Skin of body (tissue), 2 donors: Measurements from ENCODE around the gene CISD2. TPM values are rescaled to one million over a fixed set of nuclear protein-coding genes. Genes with fewer than 3 reads are reported as not detected.
"Not testable (repeated sequence)": the region's sequence is repeated elsewhere in the genome, so short reads cannot be mapped to it uniquely, and the experiment has no call there.

ENCODE experiments used
- DNase-seq: peaks from one replicate; lab custom pipeline; 2025; lab: John Stamatoyannopoulos, UW
- total RNA-seq: library from RNA; depleted of rRNA; stranded (reverse); fragments of >200 nt; gene quantifications from one replicate; pipeline ENCODE4 v1.2.3, GENCODE V29; 2014

Gene CISD2, protein sequence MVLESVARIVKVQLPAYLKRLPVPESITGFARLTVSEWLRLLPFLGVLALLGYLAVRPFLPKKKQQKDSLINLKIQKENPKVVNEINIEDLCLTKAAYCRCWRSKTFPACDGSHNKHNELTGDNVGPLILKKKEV
- 24.0 TPM for total RNA-seq

GRCh38 chr4:102868781-102869568 is at the start of gene CISD2:
Gene CISD2, plus strand, starts transcription at chr4:102868992. Its CDS starts 93 bp downstream, at chr4:102869085.
- peak; percentile 90 for DNase-seq

GRCh38 chr4:102819100-102819499 is 49.7 kb upstream of the CISD2 start:
- not testable (repeated sequence) for DNase-seq

DNA sequence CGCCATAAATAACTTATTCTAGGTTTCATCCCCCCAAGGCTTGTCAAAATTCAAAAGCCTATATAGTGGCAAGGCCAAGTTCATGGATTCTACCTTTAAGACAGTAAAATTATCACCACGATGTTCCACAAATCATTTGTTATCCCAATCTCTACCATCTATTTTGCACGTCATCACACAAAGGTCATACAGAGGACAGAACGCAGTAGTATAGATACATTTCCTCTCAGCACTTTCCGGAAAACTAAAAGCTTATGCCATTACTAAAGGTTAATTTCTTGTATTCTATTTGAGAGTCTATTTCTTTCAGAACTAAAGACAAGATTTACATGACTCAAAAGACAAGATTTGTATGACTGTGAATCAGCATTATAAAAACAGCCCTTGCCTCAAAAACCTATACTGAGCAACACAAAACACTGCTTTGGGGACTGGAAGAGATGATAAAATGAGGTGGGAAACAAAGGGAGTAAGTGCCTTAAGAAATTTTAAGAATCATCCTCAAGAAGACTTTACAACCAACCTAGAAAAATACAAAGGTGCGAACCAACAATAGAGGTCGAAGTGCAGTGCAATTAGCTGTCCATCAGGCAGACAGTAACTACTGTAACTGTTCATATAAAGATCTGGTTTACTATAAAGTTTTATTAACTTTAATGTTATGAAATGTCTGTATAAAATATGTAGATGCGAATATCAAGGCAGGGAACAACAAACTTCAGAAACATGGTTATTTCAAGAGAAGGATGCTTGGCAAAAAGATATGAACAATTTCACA is 49.0 kb upstream of the CISD2 start:
- DNase-seq, result no peak

GRCh38 chr4:102823464-102823863 is 45.3 kb upstream of the CISD2 start:
- no peak for DNase-seq

- no peak for DNase-seq
Measured at GRCh38 chr4:102823897-102824296, 44.9 kb upstream of the CISD2 start.

- no peak for DNase-seq
Measured at GRCh38 chr4:102824398-102824797, 44.4 kb upstream of the CISD2 start.

DNA sequence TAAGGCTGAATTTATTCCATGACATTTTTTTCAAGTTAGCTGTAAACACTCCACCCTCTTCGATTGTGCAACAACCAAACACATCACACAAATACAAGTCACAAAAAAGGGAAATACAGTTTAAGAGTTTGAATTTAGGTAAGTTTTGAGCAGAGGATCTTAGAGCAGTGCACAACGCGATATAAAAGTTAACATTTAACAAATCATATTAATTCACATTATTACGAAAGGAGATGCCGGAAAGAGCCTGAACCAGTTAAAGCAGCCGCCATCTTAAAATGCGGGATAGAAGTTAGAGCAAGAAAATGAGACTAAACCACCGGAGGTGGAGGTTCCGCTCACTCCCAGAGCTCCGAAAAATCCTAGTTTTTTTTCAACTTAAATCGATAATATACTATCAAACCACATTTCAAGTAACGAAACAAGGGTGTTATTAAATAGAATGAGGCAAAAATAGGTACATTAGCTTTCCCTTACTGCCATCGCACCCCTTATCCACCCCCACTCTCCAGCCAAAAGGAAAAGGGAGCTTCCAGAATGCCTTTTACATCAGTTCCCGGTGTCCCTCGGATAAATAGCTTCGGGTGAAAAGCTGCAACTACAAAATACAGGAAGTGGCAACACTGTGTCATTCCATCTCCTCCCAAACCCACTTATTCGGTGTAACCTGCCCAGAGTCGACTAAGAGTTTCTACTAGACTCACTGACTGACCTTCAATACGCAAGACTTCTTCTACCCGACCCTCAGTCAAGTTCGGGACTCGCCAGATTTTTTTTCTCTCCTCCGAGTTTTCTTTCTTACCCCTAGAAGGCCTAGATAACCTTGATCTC is 43.3 kb upstream of the CISD2 start:
- DNase-seq, result peak; percentile 81

DNA sequence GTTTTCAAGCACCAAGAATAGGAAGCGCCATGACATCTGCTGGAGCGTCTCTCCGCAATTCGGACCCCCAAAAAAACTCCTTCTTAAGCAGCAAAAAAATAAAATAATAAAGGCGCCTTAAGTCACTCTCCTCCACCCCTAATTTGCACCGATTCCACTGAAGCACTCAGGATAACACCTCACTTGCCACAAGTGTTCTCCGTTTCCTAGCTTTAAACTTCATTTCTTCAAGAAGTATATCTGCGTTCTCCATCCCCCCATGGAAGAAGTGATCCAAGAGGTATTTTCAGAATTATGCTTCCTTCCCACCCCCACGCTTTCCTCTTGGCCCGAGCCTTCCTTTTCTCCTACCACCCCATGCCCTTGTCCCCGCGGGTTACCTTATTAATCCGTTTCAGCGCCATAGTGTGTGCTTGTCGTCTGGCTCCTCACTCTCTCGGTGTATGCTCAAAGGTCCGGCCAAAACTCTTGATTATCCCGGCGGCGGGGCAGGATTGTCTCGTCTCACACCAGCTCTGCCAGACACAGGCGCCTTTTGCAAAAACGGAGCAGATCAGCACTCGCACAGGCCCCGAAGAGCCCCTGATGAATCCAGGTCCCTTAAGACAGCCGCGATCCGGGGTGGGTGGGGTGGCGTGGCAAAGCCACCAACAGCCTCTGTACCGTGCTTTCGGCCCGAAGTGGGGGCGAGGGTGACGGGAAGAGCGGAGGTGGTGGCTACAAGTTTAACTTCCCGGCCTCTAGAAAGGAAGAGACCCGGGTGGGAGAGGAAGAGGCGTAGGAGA is 42.5 kb upstream of the CISD2 start:
- DNase-seq, result peak; percentile 52

DNA sequence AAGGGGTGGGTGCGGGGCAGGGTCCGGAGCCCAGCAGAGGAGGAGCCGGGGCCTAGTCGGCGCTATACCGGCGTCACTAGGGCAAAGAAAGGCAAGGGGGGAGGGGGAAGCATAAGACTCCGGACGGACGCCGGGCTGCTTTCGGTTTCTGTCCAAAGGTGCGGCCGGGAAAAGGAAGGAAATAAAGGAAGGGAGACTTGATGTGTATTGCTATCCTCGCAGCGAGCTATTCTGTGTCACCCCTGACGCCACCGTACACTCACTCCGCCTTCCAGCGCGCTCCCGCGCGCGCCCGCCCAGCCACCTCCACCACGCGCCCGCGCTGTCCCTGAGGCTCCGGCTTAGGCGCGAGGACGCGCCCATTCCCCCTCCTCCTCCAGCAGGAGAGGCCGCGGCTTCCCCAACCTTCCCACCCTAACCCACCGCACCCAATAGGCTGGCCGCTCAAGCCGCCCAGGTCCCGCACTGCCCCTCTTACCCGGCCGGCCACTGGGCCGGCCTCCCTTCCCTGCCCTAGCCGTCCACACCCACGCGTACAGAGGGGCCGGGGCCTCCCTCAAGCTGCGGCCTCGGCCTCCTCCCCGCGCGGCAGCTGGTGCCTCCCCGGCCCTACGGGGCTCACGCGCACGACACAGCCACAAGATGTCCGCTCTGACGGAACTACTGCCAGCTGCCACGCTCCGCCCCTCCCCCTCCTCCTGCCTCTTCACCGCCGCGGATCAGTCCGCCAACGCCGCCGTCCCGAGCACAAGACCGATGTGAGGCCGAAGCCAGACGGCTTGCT is 41.7 kb upstream of the CISD2 start, which contains the start of gene UBE2D3:
Gene UBE2D3 (minus strand): TSS at position 662 of the 784 bp plus-strand sequence. CDS start 1,043 bp downstream, outside the sequence.
- DNase-seq, result peak; percentile 99

DNA sequence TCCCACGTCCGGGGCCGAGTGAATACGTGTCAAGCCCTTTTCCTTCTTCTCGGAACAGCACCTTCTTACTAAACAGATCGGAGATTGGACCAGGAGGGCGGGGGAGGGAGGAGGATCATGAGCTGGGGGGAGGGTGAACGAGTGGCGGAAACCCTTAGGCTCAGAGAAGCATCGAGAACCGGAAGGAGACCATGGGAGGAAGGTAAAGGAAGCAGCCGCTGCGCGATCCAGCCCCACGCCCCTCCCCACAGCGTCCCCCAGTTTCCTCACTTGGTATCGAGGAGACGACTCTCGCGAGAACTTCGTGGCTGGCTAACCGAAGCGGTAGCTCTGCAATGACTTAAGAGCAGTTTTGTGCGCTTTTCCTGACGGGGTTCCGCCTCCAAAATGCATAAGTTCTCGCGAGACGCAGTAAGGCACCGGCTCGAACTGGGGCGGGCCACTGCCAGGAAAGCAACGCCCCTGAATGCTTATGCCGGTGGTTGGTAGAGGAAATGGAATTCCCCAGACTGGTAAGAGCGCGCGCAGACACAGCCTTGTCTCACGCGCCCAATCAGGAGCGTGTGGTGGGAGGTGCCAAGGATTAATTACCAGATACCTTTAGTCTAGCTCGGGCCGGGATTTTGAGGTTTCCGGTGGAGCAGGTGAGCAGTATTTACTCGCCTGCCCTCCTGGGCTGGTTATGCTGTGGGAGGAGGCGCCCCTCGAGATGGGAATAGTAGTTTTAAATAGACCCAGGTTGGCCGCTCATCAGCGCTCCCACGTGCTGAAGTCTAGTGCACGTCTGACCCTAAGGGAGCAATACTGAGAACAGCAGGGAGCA is 40.9 kb upstream of the CISD2 start:
- peak; percentile 100 for DNase-seq

DNA sequence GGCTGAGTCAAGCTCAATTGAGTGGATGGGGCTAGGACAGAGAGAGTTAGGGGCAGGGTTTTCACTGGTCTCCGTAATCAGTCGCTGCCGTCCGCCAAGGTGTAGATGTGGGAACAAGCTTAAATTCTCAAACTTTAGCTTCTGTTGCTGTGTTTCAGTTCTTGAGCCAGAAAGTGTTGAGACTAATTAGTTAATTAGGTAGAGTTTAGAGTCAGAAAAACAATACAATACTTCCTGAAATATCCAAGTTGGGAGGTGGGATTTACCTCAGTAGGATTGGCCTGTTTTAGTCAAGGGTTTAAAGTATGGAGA is 40.3 kb upstream of the CISD2 start:
- DNase-seq, result no peak

- DNase-seq, result no peak
Measured at GRCh38 chr4:102829803-102830202, 39.0 kb upstream of the CISD2 start.

DNA sequence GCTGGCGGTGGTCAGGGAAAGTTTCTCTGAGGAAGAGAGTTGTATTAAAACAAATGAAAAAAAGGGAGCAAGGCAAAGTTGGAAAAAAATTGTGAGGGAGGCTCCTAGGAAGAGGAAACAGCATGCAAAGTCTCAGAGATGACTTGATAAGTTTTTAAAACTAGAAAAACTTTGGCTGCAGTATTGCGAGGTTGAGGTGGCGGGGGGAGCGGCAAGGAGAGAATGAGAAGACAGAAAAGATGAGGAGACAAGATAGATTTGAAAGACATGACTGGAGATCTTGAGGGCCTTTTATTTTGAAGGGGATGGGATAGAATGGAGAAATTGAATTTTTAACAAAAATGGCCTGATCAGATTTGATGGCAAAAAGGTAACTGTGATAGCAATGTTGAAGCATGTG is 36.7 kb upstream of the CISD2 start:
- DNase-seq, result no peak

DNA sequence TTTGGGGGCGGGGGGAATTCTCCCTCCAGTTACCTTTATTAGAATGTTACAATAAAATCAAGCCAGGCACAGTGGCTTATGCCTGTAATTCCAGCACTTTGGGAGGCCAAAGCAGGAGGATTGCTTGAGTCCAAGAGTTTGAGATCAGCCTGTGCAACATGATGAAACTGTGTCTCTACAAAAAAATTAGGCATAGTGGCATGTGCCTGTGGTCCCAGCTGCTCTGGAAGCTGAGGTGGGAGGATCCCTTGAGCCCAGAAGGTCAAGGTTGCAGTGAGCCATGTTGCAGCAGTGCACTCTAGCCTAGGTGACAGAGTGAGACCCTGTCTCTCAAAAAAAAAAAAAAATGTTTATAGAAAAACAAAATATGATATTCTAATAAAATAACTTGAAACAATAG is 36.1 kb upstream of the CISD2 start:
- no peak for DNase-seq

DNA sequence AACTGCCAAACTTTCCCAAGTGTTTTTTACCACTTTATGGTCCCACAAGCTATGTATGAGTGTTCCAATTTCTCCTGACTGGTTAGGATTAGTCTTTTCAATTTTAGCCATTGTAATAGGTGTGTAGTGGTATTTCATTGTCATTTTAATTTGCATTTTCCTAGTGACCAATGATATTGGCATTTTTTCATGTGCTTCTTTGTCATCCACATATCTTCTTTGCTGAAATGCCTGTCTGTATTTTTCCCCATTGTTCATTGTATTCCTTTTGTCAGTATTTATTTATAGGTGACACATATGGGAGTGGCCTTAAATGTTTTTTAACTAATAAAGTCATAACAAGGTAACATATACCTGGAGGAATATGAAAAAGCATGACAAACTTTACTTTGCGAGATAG is 32.2 kb upstream of the CISD2 start:
- DNase-seq, result no peak

- DNase-seq, result no peak
Measured at GRCh38 chr4:102842367-102842766, 26.4 kb upstream of the CISD2 start.

- no peak for DNase-seq
Measured at GRCh38 chr4:102843273-102843672, 25.5 kb upstream of the CISD2 start.

DNA sequence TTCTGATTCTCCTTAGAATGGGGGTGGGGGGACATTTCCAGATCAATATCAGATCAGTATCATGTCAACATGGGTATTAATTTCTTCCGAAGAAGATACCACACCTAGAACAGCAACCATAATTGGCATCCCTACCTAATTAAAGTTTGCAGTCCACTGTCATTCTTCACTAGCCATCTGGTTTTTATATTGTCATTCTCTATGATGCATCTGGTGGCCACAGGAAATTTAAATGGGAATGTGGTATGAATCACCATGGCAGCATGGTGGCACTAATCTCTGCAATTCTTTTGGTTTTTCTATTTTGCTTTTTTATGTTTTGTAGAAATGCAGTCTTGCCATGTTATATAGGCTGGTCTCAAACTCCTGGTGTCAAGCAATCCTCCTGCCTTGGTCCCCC is 24.9 kb upstream of the CISD2 start:
- DNase-seq, result no peak

GRCh38 chr4:102847687-102848086 is 21.1 kb upstream of the CISD2 start:
- DNase-seq, result no peak
